GM19324 (cell line): Measurements from ENCODE around the gene ABITRAM.

Experiments
- ATAC-seq: cut with Tn5 transposase; IDR thresholded peaks from one replicate; pipeline ENCODE4 v1.9.1; 2021; ENCODE audit warnings: mild to moderate bottlenecking, moderate library complexity; ENCODE audit not compliant: unreplicated experiment, low FRiP score

ABITRAM gene

GRCh38 chr9:108980893-108981292 lies 46.7 kb downstream of the ABITRAM start:
- ATAC-seq: no peak

GRCh38 chr9:108983885-108984284 lies 49.7 kb downstream of the ABITRAM start:
- no peak for ATAC-seq
